Measurements from ENCODE around the gene DLG2. TPM values are rescaled to one million over a fixed set of nuclear protein-coding genes. Genes with fewer than 3 reads are reported as not detected.
A peak's percentile ranks its signal among the peaks of the same experiment; 100 is the strongest.

The DLG2 gene
- total and polyA plus RNA-seq, 9 of the 15 experiments (the other 6 are each of a cell fraction or from before 2014, with no cell fraction given), result 0.52 to 1.6 (median 0.95) TPM

DNA sequence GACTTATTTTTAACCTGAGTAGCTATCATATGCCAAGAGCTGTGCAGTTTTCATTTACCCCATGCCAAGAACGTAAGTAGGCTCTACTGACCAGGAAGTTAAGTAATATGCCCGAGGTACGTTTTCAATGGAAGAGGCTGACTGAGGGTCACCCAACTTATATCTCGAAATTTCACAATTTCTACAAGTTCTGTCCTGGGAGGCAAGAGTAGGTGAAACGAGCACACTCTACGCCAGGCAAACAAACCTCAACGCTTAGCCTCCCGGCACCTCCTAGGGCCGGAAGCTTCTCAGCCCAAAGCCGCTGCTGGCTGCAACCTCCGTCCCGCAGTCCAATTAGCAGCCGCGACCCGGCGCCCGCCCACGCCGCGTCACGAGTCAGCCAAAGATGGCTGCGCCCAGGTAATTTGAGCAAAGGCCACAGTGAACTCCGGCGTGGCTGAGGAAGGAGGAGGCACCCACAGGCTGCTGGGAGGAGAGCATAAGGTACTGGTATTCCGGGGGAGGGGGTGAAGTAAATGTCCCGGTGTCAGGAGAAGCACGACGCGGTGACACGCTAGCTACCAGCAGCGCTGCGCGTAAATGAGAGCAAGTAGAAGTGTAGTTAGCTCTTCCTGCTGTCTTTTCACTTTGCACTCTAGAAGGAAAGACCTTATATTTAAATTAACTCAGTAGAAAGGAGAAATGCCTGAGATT lies 20.6 kb upstream of the DLG2 start, which contains the start of gene TMEM126A (continued):
- TF ChIP-seq USF2 (CRISPR knock-in tag; IDR thresholded peaks at IDR 0.05) (no peak; the same call in 1 of the 2 replicates), NFIX (CRISPR knock-in tag; IDR thresholded peaks at IDR 0.05; ENCODE audit: low read depth) (no peak), HDAC8 (tag; IDR thresholded peaks at IDR 0.05) (no peak), ZBTB8A (IDR thresholded peaks at IDR 0.05; ENCODE audit: partially characterized antibody) (no peak), RBFOX2 (IDR thresholded peaks at IDR 0.05; ENCODE audit: low read depth, low read length) (peak; percentile 95), GATAD2A (IDR thresholded peaks at IDR 0.05) (peak; percentile 26; the same call in 1 of the 2 replicates), MGA (IDR thresholded peaks at IDR 0.05) (peak; percentile 31; the same call in 1 of the 2 replicates)
- TF ChIP-seq, protein P1, sequence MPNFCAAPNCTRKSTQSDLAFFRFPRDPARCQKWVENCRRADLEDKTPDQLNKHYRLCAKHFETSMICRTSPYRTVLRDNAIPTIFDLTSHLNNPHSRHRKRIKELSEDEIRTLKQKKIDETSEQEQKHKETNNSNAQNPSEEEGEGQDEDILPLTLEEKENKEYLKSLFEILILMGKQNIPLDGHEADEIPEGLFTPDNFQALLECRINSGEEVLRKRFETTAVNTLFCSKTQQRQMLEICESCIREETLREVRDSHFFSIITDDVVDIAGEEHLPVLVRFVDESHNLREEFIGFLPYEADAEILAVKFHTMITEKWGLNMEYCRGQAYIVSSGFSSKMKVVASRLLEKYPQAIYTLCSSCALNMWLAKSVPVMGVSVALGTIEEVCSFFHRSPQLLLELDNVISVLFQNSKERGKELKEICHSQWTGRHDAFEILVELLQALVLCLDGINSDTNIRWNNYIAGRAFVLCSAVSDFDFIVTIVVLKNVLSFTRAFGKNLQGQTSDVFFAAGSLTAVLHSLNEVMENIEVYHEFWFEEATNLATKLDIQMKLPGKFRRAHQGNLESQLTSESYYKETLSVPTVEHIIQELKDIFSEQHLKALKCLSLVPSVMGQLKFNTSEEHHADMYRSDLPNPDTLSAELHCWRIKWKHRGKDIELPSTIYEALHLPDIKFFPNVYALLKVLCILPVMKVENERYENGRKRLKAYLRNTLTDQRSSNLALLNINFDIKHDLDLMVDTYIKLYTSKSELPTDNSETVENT (CRISPR knock-in tag; IDR thresholded peaks at IDR 0.05), result peak; percentile 54; the same call in 1 of the 2 replicates
- TF ChIP-seq, protein P2, sequence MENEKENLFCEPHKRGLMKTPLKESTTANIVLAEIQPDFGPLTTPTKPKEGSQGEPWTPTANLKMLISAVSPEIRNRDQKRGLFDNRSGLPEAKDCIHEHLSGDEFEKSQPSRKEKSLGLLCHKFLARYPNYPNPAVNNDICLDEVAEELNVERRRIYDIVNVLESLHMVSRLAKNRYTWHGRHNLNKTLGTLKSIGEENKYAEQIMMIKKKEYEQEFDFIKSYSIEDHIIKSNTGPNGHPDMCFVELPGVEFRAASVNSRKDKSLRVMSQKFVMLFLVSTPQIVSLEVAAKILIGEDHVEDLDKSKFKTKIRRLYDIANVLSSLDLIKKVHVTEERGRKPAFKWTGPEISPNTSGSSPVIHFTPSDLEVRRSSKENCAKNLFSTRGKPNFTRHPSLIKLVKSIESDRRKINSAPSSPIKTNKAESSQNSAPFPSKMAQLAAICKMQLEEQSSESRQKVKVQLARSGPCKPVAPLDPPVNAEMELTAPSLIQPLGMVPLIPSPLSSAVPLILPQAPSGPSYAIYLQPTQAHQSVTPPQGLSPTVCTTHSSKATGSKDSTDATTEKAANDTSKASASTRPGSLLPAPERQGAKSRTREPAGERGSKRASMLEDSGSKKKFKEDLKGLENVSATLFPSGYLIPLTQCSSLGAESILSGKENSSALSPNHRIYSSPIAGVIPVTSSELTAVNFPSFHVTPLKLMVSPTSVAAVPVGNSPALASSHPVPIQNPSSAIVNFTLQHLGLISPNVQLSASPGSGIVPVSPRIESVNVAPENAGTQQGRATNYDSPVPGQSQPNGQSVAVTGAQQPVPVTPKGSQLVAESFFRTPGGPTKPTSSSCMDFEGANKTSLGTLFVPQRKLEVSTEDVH (IDR thresholded peaks at IDR 0.05; ENCODE audit: low read depth, partially characterized antibody), result peak; percentile 57

All from K562 (cell line).